Keratinocyte (primary cell): ENCODE data around the gene FAM98A.

ENCODE experiments used
- CTCF ChIP-seq, 3 experiments: IDR thresholded peaks in 1 of 3; conservative IDR thresholded peaks in 1 of 3; optimal IDR thresholded peaks in 1 of 3; 2 replicates in 2 of 3; 3 replicates in 1 of 3; pipeline versions ENCODE3 to v1.5.1; 2011; ENCODE audit warnings: low read length in 3 of 3, mild to moderate bottlenecking in 3 of 3, moderate library complexity in 2 of 3, control low read depth in 1 of 3, inconsistent platforms in 1 of 3; ENCODE audit not compliant: insufficient read depth in 2 of 3; ENCODE audit errors: extremely low read depth in 1 of 3
- EZH2 ChIP-seq: IDR thresholded peaks from one replicate; pipeline ENCODE4 v1.6.1; 2012; ENCODE audit warnings: inconsistent platforms, mild to moderate bottlenecking, low read length, moderate library complexity

- TF ChIP-seq CTCF (optimal IDR thresholded peaks at IDR 0.05 in 1 of 3, IDR thresholded peaks at IDR 0.05 in 1 of 3, conservative IDR thresholded peaks at IDR 0.05 in 1 of 3; ENCODE audit: extremely low read depth in 1 of 3, insufficient read depth in 2 of 3, low read length in 3 of 3) (no peak), EZH2 (no peak)
Measured at GRCh38 chr2:33570681-33571080, 28.4 kb downstream of the FAM98A start.
